ENCODE measurements around the gene CYBC1.

CYBC1 gene

GRCh38 chr17:82487910-82488309 lies 37.4 kb upstream of the CYBC1 start:
- Mint-ChIP-seq H3K36me3 (ENCODE audit: low read depth) (peaks cover 43% of the 10 kb centered on the region), H3K27ac (no peak overlapping the region), H3K27me3 (ENCODE audit: low read depth) (no peaks in the 10 kb centered on the region), H3K4me3 (no peak overlapping the region), H3K4me1 (ENCODE audit: low read depth) (peaks cover 19% of the 10 kb centered on the region), H3K9me3 (no peaks in the 10 kb centered on the region)

DNA sequence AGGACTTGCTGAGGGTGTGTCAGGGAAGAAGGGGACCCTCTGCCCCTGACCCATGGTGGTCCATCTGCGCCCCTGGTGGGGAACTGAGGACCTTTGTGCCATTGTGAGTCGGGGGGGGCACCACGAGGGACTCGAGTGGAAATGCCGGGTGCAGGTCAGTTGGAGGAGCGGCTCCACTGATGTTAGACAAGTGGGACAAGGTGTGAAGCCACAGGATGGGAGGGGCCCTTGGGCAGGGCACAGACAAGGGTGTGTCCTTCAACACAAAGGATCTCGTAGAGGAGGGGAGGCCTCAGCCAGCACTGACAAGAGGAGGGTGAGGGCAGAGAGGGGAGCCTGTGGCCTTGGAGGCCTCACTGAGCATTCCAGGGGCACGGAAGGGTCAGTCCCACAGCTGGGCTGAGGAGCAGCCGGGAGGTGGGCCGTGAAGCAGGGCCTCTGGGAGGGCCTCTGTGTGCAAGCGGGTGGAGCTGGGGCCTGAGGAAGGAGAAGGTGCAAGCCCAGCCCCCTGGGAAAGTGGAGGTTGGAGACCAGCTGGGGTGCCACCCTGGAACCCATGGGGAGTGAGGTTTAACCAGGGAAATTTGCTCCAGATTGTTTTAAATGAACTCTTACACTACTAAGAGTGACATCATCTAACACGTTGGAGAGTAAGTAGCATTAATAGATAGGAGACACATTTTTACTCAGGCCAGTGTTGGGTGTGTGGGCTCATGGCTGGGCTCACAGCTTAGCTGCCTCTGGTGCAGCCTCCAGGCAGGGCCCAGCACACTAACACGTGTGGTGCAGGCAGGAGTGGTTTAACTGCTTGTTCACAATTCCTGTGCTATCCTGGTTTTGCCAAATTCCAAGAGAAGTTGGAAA lies 35.9 kb upstream of the CYBC1 start:
- Mint-ChIP-seq H3K27me3 (ENCODE audit: low read depth) (no peaks in the 10 kb centered on the region), H3K4me1 (ENCODE audit: low read depth) (peaks cover 22% of the 10 kb centered on the region), H3K27ac (peak overlapping the region; percentile 62), H3K9me3 (no peaks in the 10 kb centered on the region), H3K36me3 (ENCODE audit: low read depth) (peaks cover 48% of the 10 kb centered on the region), H3K4me3 (peak overlapping the region; percentile 31)

DNA sequence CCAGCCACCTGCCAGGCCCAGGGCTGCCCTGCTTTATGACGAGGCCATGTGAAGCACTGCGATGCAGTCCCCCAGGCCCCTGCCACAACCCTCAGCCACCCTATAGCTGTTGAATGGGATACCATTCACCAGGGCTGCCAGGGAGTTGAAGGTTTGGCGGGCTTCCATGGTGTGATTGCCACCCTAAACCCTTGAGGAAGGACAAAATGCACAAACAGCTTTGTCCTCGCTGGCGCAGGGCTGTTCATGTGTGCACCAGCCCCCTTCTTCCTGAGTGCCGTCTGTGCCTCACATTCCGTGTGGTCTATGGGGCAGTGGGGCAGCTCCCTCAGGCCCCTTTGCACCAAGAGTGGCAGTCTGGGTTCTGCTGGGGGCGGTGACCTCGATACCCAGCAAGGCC lies 33.3 kb upstream of the CYBC1 start:
- Mint-ChIP-seq H3K27ac (no peak overlapping the region), H3K4me1 (ENCODE audit: low read depth) (peaks cover 26% of the 10 kb centered on the region), H3K36me3 (ENCODE audit: low read depth) (peaks cover 59% of the 10 kb centered on the region)

GRCh38 chr17:82483204-82483660 lies 32.7 kb upstream of the CYBC1 start:
- H3K27ac Mint-ChIP-seq: no peak overlapping the region
- peaks cover 53% of the 10 kb centered on the region for H3K36me3 Mint-ChIP-seq (ENCODE audit: low read depth)
- H3K4me3 Mint-ChIP-seq: no peak overlapping the region
- no peaks in the 10 kb centered on the region for H3K27me3 Mint-ChIP-seq (ENCODE audit: low read depth)
- H3K4me1 Mint-ChIP-seq (ENCODE audit: low read depth): peaks cover 29% of the 10 kb centered on the region
- H3K9me3 Mint-ChIP-seq: no peaks in the 10 kb centered on the region

More for the DNA sequence above, 33.3 kb upstream of the CYBC1 start:
- H3K27me3 Mint-ChIP-seq (ENCODE audit: low read depth): no peaks in the 10 kb centered on the region
- no peaks in the 10 kb centered on the region for H3K9me3 Mint-ChIP-seq
- H3K4me3 Mint-ChIP-seq: no peak overlapping the region

GRCh38 chr17:82480318-82480717 lies 29.8 kb upstream of the CYBC1 start:
- Mint-ChIP-seq H3K9me3 (no peaks in the 10 kb centered on the region), H3K27me3 (ENCODE audit: low read depth) (no peaks in the 10 kb centered on the region), H3K27ac (no peak overlapping the region), H3K4me3 (no peak overlapping the region), H3K36me3 (ENCODE audit: low read depth) (peaks cover 44% of the 10 kb centered on the region), H3K4me1 (ENCODE audit: low read depth) (peaks cover 24% of the 10 kb centered on the region)

GRCh38 chr17:82479602-82480001 lies 29.1 kb upstream of the CYBC1 start:
- H3K9me3 Mint-ChIP-seq: no peaks in the 10 kb centered on the region
- H3K27ac Mint-ChIP-seq: peak overlapping the region; percentile 81
- no peak overlapping the region for H3K4me3 Mint-ChIP-seq
- peaks cover 22% of the 10 kb centered on the region for H3K4me1 Mint-ChIP-seq (ENCODE audit: low read depth)
- peaks cover 40% of the 10 kb centered on the region for H3K36me3 Mint-ChIP-seq (ENCODE audit: low read depth)
- no peaks in the 10 kb centered on the region for H3K27me3 Mint-ChIP-seq (ENCODE audit: low read depth)

DNA sequence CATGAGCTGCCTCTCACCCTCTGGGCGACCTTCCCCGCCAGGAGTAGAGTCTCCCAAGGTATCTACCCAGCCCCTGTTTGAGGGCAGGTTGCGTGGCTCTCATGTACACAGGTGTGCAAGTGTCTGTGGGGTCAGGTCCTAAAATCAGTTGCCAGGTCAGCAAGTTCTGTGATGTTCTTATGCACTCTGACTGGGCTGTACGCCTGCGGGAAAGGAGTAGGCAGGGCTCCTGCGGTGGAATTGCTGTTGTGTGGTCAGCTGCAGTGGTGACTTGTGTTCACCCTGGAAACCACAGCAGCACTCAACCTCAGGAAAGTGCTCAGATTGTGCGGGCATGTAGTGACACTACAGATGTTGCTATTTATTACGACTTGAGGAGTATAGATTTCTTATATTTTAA lies 27.4 kb upstream of the CYBC1 start:
- peak overlapping the region; percentile 82 for H3K27ac Mint-ChIP-seq
- peaks cover 22% of the 10 kb centered on the region for H3K4me1 Mint-ChIP-seq (ENCODE audit: low read depth)
- no peaks in the 10 kb centered on the region for H3K27me3 Mint-ChIP-seq (ENCODE audit: low read depth)
- H3K9me3 Mint-ChIP-seq: no peaks in the 10 kb centered on the region
- peaks cover 41% of the 10 kb centered on the region for H3K36me3 Mint-ChIP-seq (ENCODE audit: low read depth)
- H3K4me3 Mint-ChIP-seq: peak overlapping the region; percentile 42

DNA sequence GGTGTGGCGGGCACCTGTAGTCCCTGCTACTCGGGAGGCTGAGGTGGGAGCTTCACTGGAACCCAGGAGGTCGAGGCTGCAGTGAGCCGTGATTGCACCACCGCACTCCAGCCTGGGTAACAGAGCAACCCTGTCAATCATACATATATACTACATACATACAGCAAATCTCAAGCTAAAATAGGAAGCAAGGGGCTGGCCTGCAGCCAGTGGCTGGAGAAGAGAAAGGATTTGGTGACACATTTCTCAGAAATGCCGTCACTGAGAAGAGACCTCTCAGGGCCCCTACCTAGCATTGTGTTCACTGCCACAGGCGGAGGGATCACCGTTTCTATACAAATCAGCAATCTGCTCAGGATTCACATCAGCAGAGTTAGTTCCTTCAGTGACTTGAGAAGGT lies 24.9 kb upstream of the CYBC1 start:
- Mint-ChIP-seq H3K4me3 (no peak overlapping the region), H3K9me3 (no peaks in the 10 kb centered on the region), H3K27ac (no peak overlapping the region), H3K36me3 (ENCODE audit: low read depth) (peaks cover 41% of the 10 kb centered on the region), H3K4me1 (ENCODE audit: low read depth) (peaks cover 20% of the 10 kb centered on the region), H3K27me3 (ENCODE audit: low read depth) (no peaks in the 10 kb centered on the region)

- Mint-ChIP-seq H3K36me3 (ENCODE audit: low read depth) (peaks cover 40% of the 10 kb centered on the region), H3K4me1 (ENCODE audit: low read depth) (peaks cover 19% of the 10 kb centered on the region), H3K9me3 (no peaks in the 10 kb centered on the region), H3K27me3 (ENCODE audit: low read depth) (no peaks in the 10 kb centered on the region), H3K27ac (no peak overlapping the region), H3K4me3 (no peak overlapping the region)
Observed at GRCh38 chr17:82474223-82475010, 23.9 kb upstream of the CYBC1 start.

DNA sequence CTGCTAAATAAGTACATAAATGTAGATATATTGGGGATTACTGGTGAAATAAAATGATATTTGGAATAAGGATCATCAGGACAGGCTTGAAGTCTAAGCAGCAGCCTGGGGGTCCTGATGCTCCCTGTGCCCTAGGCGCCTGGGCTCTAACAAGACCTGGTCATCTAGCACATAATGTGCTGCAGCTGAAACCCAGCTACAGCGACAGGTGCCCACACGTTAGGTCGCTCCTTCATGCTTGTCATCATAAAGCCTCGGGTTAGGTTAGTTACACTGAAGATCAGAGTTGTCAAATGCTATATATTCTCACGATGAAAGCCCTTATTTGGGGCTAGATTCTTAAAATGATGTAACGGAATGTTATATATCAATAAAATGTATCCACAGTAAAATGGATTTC lies 19.5 kb upstream of the CYBC1 start:
- no peak overlapping the region for H3K27ac Mint-ChIP-seq
- peaks cover 24% of the 10 kb centered on the region for H3K4me1 Mint-ChIP-seq (ENCODE audit: low read depth)
- H3K9me3 Mint-ChIP-seq: no peaks in the 10 kb centered on the region
- H3K27me3 Mint-ChIP-seq (ENCODE audit: low read depth): no peaks in the 10 kb centered on the region
- H3K4me3 Mint-ChIP-seq: no peak overlapping the region
- H3K36me3 Mint-ChIP-seq (ENCODE audit: low read depth): peaks cover 48% of the 10 kb centered on the region

GRCh38 chr17:82468692-82469091 lies 18.1 kb upstream of the CYBC1 start:
- peaks cover 51% of the 10 kb centered on the region for H3K36me3 Mint-ChIP-seq (ENCODE audit: low read depth)
- H3K4me3 Mint-ChIP-seq: no peak overlapping the region
- H3K27ac Mint-ChIP-seq: no peak overlapping the region
- no peaks in the 10 kb centered on the region for H3K27me3 Mint-ChIP-seq (ENCODE audit: low read depth)
- H3K4me1 Mint-ChIP-seq (ENCODE audit: low read depth): peaks cover 34% of the 10 kb centered on the region
- H3K9me3 Mint-ChIP-seq: no peaks in the 10 kb centered on the region

- Mint-ChIP-seq H3K4me1 (ENCODE audit: low read depth) (peaks cover 56% of the 10 kb centered on the region), H3K36me3 (ENCODE audit: low read depth) (peaks cover 64% of the 10 kb centered on the region), H3K4me3 (no peak overlapping the region), H3K27me3 (ENCODE audit: low read depth) (no peaks in the 10 kb centered on the region), H3K9me3 (no peaks in the 10 kb centered on the region), H3K27ac (peak overlapping the region; percentile 73)
Observed at GRCh38 chr17:82465023-82465603, 14.6 kb upstream of the CYBC1 start.

GRCh38 chr17:82464567-82464929 lies 14.0 kb upstream of the CYBC1 start:
- peaks cover 61% of the 10 kb centered on the region for H3K36me3 Mint-ChIP-seq (ENCODE audit: low read depth)
- peaks cover 53% of the 10 kb centered on the region for H3K4me1 Mint-ChIP-seq (ENCODE audit: low read depth)
- no peak overlapping the region for H3K27ac Mint-ChIP-seq

GRCh38 chr17:82463925-82464566 lies 13.5 kb upstream of the CYBC1 start:
- H3K4me3 Mint-ChIP-seq: no peak overlapping the region
- peaks cover 54% of the 10 kb centered on the region for H3K4me1 Mint-ChIP-seq (ENCODE audit: low read depth)
- H3K27me3 Mint-ChIP-seq (ENCODE audit: low read depth): no peaks in the 10 kb centered on the region
- peak overlapping the region; percentile 52 for H3K27ac Mint-ChIP-seq
- H3K9me3 Mint-ChIP-seq: no peaks in the 10 kb centered on the region
- peaks cover 61% of the 10 kb centered on the region for H3K36me3 Mint-ChIP-seq (ENCODE audit: low read depth)

More at GRCh38 chr17:82464567-82464929, 14.0 kb upstream of the CYBC1 start:
- H3K9me3 Mint-ChIP-seq: no peaks in the 10 kb centered on the region
- H3K4me3 Mint-ChIP-seq: no peak overlapping the region
- H3K27me3 Mint-ChIP-seq (ENCODE audit: low read depth): no peaks in the 10 kb centered on the region

All from T-helper 1 cell treated with Interleukin-12 subunit alpha and Interleukin-12 subunit beta and Interleukin-4 antibody, amounts not matched to agents 30 μg/mL and 1 μg/mL, for 36 hours (primary cell).